ENCODE measurements around the gene HNRNPLL.
A peak's percentile ranks its signal among the peaks of the same experiment; 100 is the strongest.

Gene HNRNPLL

GRCh38 chr2:38524580-38524979 lies 78.1 kb downstream of the HNRNPLL start:
- no peak for TF ChIP-seq CTCF (conservative IDR thresholded peaks at IDR 0.05)
- TF ChIP-seq ZFX (IDR thresholded peaks at IDR 0.05), result no peak
- no peak overlapping the region for H3K27ac ChIP-seq

GRCh38 chr2:38523728-38524437 lies 78.8 kb downstream of the HNRNPLL start:
- TF ChIP-seq CTCF (conservative IDR thresholded peaks at IDR 0.05), result peak; percentile 17
- TF ChIP-seq ZFX (IDR thresholded peaks at IDR 0.05), result no peak
- H3K27ac ChIP-seq, result no peak overlapping the region

- TF ChIP-seq ZFX (IDR thresholded peaks at IDR 0.05), result no peak
- TF ChIP-seq CTCF (conservative IDR thresholded peaks at IDR 0.05), result no peak
- H3K27ac ChIP-seq, result no peak overlapping the region
Measured at GRCh38 chr2:38522754-38523349, 79.9 kb downstream of the HNRNPLL start.

- no peak for TF ChIP-seq ZFX (IDR thresholded peaks at IDR 0.05)
- TF ChIP-seq CTCF (conservative IDR thresholded peaks at IDR 0.05), result no peak
- H3K27ac ChIP-seq, result no peak overlapping the region
Measured at GRCh38 chr2:38521835-38522234, 80.9 kb downstream of the HNRNPLL start.

GRCh38 chr2:38517284-38517683 lies 85.4 kb downstream of the HNRNPLL start:
- no peak overlapping the region for H3K27ac ChIP-seq
- no peak for TF ChIP-seq ZFX (IDR thresholded peaks at IDR 0.05)
- no peak for TF ChIP-seq CTCF (conservative IDR thresholded peaks at IDR 0.05)

- TF ChIP-seq ZFX (IDR thresholded peaks at IDR 0.05) (no peak), CTCF (conservative IDR thresholded peaks at IDR 0.05) (no peak)
- H3K27ac ChIP-seq, result no peak overlapping the region
Measured at GRCh38 chr2:38516526-38516925, 86.2 kb downstream of the HNRNPLL start.

GRCh38 chr2:38516122-38516521 lies 86.6 kb downstream of the HNRNPLL start:
- no peak overlapping the region; the same call in 1 of the 2 replicates for H3K27ac ChIP-seq

More at GRCh38 chr2:38516122-38516521, 86.6 kb downstream of the HNRNPLL start:
- no peak for TF ChIP-seq ZFX (IDR thresholded peaks at IDR 0.05)
- TF ChIP-seq CTCF (conservative IDR thresholded peaks at IDR 0.05), result no peak
